Measurements from ENCODE around the gene SYMPK.

- no peak for TF ChIP-seq CTCF (conservative IDR thresholded peaks at IDR 0.05; ENCODE audit: low read length)
- TF ChIP-seq EZH2phosphoT487 (IDR thresholded peaks at IDR 0.05; ENCODE audit: borderline replicate concordance, low read depth, low read length): no peak
These were observed 71.0 kb downstream of the SYMPK start for GRCh38 chr19:45791744-45792469.

All from OCI-LY7 (cell line).